Esophagus muscularis mucosa (tissue), 4 donors: ENCODE results near the gene ERCC4.

ENCODE experiments used
- CTCF ChIP-seq, 3 experiments: fragments of 200-600 bp in 2 of 3; fragments of 450-650 bp in 1 of 3; sonication (generic) in 2 of 3; IDR thresholded peaks; one replicate each; pipeline ENCODE4 v1.5.1; 2017 to 2019; ENCODE audit warnings: antibody characterized with exemption in 3 of 3, mild to moderate bottlenecking in 2 of 3, moderate library complexity in 1 of 3
- EP300 ChIP-seq: sonication (generic); formaldehyde crosslinking; IDR thresholded peaks from one replicate; pipeline ENCODE4 v1.6.1; 2017; ENCODE audit warnings: antibody characterized with exemption
- POLR2AphosphoS5 ChIP-seq, 2 donors: sonication (generic); formaldehyde crosslinking; IDR thresholded peaks; one replicate each; pipeline ENCODE4 v1.6.1; 2017; ENCODE audit warnings: antibody characterized with exemption in 2 of 2

- TF ChIP-seq POLR2AphosphoS5 (IDR thresholded peaks at IDR 0.05) (no peak), CTCF (IDR thresholded peaks at IDR 0.05) (no peak), EP300 (no peak)
Observed at GRCh38 chr16:13919330-13919682, 648 bp upstream of the ERCC4 start.
